NCI-H748 treated with DMSO at 0.1 percent for 48 hours (cell line): ENCODE results near the gene RSAD2.
A peak's percentile ranks its signal among the peaks of the same experiment; 100 is the strongest.
"Not testable (repeated sequence)": the region's sequence is repeated elsewhere in the genome, so short reads cannot be mapped to it uniquely, and the experiment has no call there.

Experiments
- DNase-seq: peaks from one replicate; lab custom pipeline; 2025; lab: John Stamatoyannopoulos, UW

The RSAD2 gene

GRCh38 chr2:6877402-6878304 is at the start of gene RSAD2:
Gene RSAD2, plus strand, starts transcription at chr2:6877777. Its CDS starts 24 bp downstream, at chr2:6877801.
- no peak for DNase-seq

- peak; percentile 60 for DNase-seq
Observed at GRCh38 chr2:6828299-6828584, 49.3 kb upstream of the RSAD2 start.

- DNase-seq = no peak
Observed at GRCh38 chr2:6831229-6831628, 46.3 kb upstream of the RSAD2 start.

GRCh38 chr2:6832596-6833299 is 44.8 kb upstream of the RSAD2 start:
- no peak for DNase-seq

- DNase-seq = no peak
Observed at GRCh38 chr2:6833300-6833604, 44.3 kb upstream of the RSAD2 start.

GRCh38 chr2:6834163-6834562 is 43.4 kb upstream of the RSAD2 start:
- DNase-seq = no peak

GRCh38 chr2:6835467-6835866 is 42.1 kb upstream of the RSAD2 start:
- DNase-seq = no peak

- DNase-seq = no peak
Observed at GRCh38 chr2:6838673-6839319, 38.8 kb upstream of the RSAD2 start.

- DNase-seq = no peak
Observed at GRCh38 chr2:6841537-6842287, 35.9 kb upstream of the RSAD2 start.

- DNase-seq = no peak
Observed at GRCh38 chr2:6845312-6845711, 32.3 kb upstream of the RSAD2 start.

GRCh38 chr2:6845903-6846302 is 31.7 kb upstream of the RSAD2 start:
- no peak for DNase-seq

GRCh38 chr2:6846540-6846939 is 31.0 kb upstream of the RSAD2 start:
- DNase-seq = no peak

- DNase-seq = no peak
Observed at GRCh38 chr2:6846967-6847681, 30.5 kb upstream of the RSAD2 start.

GRCh38 chr2:6852195-6852594 is 25.4 kb upstream of the RSAD2 start:
- DNase-seq = no peak

- peak; percentile 67 for DNase-seq
Observed at GRCh38 chr2:6854416-6854815, 23.2 kb upstream of the RSAD2 start.

GRCh38 chr2:6855860-6856547 is 21.6 kb upstream of the RSAD2 start:
- no peak for DNase-seq

- no peak for DNase-seq
Observed at GRCh38 chr2:6856548-6856920, 21.0 kb upstream of the RSAD2 start.

GRCh38 chr2:6858466-6859027 is 19.0 kb upstream of the RSAD2 start:
- DNase-seq = not testable (repeated sequence)

GRCh38 chr2:6860296-6860695 is 17.3 kb upstream of the RSAD2 start:
- DNase-seq = no peak

GRCh38 chr2:6863792-6864191 is 13.8 kb upstream of the RSAD2 start:
- no peak for DNase-seq

GRCh38 chr2:6864231-6864754 is 13.3 kb upstream of the RSAD2 start:
- DNase-seq = no peak
